ELF-1 (cell line): Measurements from ENCODE around the gene ZFP92.
A peak's percentile ranks its signal among the peaks of the same experiment; 100 is the strongest.
"Not testable (repeated sequence)": the region's sequence is repeated elsewhere in the genome, so short reads cannot be mapped to it uniquely, and the experiment has no call there.

Experiments used
- DNase-seq: peaks from one replicate; pipeline ENCODE4 v3.0.0-alpha.2; 2016; ENCODE audit warnings: low read depth, low spot score

The ZFP92 gene

GRCh38 chrX:153411255-153411987 lies at the start of gene ZFP92:
TSS of gene ZFP92 (plus strand) at chrX:153411472. CDS start at chrX:153418323, 6,851 bp downstream.
- no peak for DNase-seq

GRCh38 chrX:153361781-153362397 lies 49.4 kb upstream of the ZFP92 start:
- DNase-seq, result no peak

- DNase-seq, result no peak
Measured at GRCh38 chrX:153365670-153366069, 45.6 kb upstream of the ZFP92 start.

- no peak for DNase-seq
Measured at GRCh38 chrX:153366119-153366518, 45.2 kb upstream of the ZFP92 start.

- no peak for DNase-seq
Measured at GRCh38 chrX:153366878-153367538, 44.3 kb upstream of the ZFP92 start.

GRCh38 chrX:153370293-153371055 lies 40.8 kb upstream of the ZFP92 start:
- DNase-seq, result no peak

GRCh38 chrX:153371256-153371655 lies 40.0 kb upstream of the ZFP92 start:
- no peak for DNase-seq

- peak; percentile 14 for DNase-seq
Measured at GRCh38 chrX:153372949-153373348, 38.3 kb upstream of the ZFP92 start.

- DNase-seq, result no peak
Measured at GRCh38 chrX:153374426-153374825, 36.8 kb upstream of the ZFP92 start.

- no peak for DNase-seq
Measured at GRCh38 chrX:153375571-153375970, 35.7 kb upstream of the ZFP92 start.

GRCh38 chrX:153377727-153378126 lies 33.5 kb upstream of the ZFP92 start:
- DNase-seq, result no peak

- no peak for DNase-seq
Measured at GRCh38 chrX:153378607-153379006, 32.7 kb upstream of the ZFP92 start.

- DNase-seq, result no peak
Measured at GRCh38 chrX:153379508-153379907, 31.8 kb upstream of the ZFP92 start.

- no peak for DNase-seq
Measured at GRCh38 chrX:153379971-153380581, 31.2 kb upstream of the ZFP92 start.

- no peak for DNase-seq
Measured at GRCh38 chrX:153380691-153381090, 30.6 kb upstream of the ZFP92 start.

GRCh38 chrX:153381684-153382532 lies 29.4 kb upstream of the ZFP92 start:
- DNase-seq, result peak; percentile 34

- DNase-seq, result no peak
Measured at GRCh38 chrX:153382563-153383482, 28.4 kb upstream of the ZFP92 start.

- DNase-seq, result no peak
Measured at GRCh38 chrX:153384390-153384789, 26.9 kb upstream of the ZFP92 start.

GRCh38 chrX:153384973-153385372 lies 26.3 kb upstream of the ZFP92 start:
- not testable (repeated sequence) for DNase-seq

- no peak for DNase-seq
Measured at GRCh38 chrX:153386097-153386496, 25.2 kb upstream of the ZFP92 start.
